NCI-H2196 treated with DMSO at 0.1 percent for 48 hours (cell line): ENCODE results near the gene HOOK2.

ENCODE experiments used
- DNase-seq: peaks from one replicate; lab custom pipeline; 2025; ENCODE audit not compliant: unreplicated experiment; lab: John Stamatoyannopoulos, UW

HOOK2 gene

DNA sequence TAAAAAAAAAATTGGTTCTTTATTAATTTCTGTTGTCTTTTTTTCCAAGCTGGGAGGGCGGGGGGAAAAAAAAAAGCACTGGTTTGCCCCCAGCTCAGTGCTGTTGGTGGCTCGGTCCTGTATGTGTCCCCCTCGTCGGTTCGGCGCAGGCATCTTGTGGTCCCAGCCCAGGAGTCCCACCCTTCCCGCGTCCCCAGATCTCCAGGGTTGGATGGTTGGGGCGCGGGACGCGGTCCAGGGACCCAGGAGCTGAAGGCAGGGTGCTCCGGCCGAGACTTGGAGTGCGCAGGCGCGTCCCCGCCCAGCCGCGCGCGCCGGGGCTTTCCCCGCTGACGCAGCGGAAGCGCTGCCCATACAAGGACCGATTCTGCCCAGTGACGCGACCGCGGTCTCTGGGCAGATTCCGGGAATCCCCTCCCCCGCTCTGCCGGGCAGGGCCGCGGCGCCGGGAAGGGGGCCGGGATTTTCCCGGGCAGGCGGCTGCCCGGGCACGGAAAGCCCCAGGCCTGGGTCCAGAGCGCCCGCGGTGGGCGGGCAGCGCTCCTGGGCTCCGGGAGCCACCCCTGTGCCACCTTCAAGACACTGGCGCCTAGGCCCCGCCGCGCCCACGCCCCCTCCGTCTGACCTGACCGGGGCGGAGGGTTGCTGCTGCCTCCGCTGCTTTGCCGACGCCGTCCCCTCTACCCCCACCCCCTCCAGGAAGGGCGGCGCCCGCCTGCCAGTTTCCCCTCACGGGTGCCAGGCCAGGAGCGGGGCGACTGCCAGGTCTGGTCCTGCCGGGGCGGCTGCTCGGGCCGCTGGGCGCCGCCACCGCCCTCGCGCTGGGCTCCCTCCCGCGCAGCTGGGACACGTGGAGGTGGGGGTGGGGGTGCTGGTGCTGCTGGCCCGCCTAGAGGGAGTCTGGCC, 18.2 kb upstream of the HOOK2 start:
- peak; percentile 91 for DNase-seq

DNA sequence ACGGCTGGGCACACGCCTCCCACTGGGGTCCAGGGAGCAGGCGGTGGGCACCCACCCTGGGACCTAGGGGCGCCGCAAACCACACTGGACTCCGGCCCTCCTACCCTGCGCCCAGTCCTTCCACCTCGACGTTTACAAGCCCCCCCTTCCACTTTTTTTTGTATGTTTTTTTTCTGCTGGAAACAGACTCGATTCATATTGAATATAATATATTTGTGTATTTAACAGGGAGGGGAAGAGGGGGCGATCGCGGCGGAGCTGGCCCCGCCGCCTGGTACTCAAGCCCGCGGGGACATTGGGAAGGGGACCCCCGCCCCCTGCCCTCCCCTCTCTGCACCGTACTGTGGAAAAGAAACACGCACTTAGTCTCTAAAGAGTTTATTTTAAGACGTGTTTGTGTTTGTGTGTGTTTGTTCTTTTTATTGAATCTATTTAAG, 17.5 kb upstream of the HOOK2 start:
- DNase-seq: no peak

DNA sequence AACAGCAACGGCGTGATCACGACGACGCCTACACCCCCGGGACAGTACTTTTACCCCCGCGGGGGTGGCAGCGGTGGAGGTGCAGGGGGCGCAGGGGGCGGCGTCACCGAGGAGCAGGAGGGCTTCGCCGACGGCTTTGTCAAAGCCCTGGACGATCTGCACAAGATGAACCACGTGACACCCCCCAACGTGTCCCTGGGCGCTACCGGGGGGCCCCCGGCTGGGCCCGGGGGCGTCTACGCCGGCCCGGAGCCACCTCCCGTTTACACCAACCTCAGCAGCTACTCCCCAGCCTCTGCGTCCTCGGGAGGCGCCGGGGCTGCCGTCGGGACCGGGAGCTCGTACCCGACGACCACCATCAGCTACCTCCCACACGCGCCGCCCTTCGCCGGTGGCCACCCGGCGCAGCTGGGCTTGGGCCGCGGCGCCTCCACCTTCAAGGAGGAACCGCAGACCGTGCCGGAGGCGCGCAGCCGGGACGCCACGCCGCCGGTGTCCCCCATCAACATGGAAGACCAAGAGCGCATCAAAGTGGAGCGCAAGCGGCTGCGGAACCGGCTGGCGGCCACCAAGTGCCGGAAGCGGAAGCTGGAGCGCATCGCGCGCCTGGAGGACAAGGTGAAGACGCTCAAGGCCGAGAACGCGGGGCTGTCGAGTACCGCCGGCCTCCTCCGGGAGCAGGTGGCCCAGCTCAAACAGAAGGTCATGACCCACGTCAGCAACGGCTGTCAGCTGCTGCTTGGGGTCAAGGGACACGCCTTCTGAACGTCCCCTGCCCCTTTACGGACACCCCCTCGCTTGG, 16.9 kb upstream of the HOOK2 start:
- peak; percentile 40 for DNase-seq

DNA sequence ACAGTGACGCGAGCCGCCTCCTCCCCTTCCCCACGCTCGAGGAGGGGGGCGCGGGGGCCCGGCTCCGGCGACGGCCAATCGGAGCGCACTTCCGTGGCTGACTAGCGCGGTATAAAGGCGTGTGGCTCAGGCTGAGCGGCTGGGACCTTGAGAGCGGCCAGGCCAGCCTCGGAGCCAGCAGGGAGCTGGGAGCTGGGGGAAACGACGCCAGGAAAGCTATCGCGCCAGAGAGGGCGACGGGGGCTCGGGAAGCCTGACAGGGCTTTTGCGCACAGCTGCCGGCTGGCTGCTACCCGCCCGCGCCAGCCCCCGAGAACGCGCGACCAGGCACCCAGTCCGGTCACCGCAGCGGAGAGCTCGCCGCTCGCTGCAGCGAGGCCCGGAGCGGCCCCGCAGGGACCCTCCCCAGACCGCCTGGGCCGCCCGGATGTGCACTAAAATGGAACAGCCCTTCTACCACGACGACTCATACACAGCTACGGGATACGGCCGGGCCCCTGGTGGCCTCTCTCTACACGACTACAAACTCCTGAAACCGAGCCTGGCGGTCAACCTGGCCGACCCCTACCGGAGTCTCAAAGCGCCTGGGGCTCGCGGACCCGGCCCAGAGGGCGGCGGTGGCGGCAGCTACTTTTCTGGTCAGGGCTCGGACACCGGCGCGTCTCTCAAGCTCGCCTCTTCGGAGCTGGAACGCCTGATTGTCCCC, 16.1 kb upstream of the HOOK2 start, which contains the start of gene JUNB:
JUNB (plus strand) TSS at position 142 of the 706 bp plus-strand sequence; CDS start at position 428, 286 bp downstream.
- DNase-seq: peak; percentile 88

DNA sequence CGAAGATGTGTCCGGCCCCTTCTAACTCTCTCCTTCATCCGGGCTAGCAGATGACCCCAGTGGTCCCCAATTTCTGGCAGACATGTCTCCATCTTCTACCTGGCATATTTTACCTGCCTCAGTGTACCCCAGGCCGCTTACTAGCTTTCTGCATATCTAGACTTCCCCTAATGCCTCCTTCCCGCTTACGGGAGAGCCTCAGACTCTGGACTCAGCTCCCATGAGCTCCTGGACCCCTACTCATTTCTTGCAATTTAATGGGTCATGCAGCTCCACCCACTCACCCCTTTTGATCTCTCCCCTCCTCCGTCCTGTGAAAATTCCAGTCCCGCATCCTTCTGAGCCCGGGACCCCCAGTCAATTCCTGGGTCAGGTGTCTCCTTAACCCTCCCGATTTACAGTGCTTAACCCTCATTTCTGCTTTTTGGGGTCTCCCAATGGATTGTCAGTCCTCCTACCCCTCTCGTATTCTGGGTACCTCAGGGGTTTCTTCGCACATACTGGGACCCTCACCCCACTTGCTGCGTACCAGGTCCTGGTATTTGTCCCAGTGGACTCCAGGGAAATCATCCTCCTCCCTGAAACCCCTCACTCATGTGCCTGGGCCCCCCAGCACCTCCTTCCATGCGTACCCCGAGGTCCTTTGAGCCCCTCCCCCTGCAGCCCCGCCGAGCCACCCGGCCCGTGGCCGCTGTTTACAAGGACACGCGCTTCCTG, 15.4 kb upstream of the HOOK2 start:
- DNase-seq: no peak

DNA sequence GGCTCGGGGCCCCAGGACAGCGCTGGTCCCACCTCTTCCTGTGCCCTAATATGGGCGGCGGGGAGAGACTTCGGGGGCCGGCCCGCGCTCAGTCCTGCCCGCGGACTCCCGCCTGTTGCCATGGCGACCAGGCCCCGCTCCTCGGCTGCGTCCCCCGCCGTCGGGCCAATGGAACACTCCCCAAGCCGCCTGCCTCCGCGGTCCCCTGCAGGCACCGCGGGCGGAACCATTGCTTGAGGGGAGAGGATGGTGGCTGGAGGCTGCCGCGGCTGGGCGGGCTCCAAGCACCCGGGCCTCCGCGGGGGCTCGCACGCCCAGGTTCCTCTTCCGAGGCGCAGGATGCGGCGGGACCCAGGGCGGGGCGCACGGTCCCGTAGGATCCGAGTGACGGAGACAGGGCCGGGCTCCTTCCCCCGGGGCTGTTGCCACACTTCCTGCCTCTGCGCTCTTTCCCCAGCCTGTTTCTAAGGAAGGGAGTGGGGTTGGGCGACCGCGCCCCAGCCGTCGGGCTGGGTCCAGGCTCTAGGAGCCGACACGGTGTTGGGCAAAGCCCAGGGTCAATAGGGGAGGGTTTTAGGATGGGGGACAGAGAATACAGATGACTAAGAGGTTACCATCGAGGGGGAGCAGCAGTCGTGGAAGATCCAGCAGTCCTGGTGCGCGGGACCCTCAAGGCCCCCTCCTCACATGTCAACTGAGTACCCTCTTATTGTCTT, 14.7 kb upstream of the HOOK2 start:
- DNase-seq: peak; percentile 94

DNA sequence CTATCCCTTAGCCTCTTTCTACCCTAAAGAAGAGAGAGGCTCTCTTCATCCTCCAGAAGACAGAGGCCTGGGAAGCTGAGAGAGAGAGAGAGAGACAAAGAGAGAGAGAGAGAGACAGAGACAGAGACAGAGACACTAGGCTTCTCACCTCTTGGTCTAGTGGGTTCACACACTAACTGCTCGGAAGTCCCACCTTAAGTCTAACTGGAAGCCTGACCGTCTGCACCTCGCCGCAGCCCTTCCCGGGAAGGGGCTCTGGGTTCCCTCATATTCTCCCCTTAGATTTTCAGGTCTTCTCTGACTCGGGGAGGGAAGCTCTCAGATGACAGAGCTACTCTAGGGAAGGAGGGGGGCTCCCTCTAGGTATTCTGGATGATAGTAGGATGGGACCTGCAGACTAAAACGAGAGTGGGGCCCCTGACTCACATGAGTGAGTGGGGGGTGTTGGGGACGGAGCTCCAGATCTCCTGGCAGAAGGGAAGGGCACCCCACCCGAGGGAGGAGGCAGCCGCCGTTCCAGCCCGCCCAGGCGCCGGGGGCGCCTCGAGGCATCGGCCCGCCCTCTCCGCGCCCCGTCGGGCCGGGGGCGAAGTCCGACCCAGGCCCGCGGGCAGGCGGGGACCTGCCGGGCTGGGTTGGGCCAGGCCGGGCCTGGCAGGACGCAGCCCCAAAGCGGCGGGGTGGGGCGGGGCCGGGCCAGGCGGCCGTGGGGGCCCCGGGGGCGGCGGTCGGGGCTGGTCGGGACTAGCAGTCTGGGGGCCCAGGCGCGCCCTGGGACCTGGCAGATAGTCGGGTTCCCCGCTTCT, 13.9 kb upstream of the HOOK2 start:
- no peak for DNase-seq

DNA sequence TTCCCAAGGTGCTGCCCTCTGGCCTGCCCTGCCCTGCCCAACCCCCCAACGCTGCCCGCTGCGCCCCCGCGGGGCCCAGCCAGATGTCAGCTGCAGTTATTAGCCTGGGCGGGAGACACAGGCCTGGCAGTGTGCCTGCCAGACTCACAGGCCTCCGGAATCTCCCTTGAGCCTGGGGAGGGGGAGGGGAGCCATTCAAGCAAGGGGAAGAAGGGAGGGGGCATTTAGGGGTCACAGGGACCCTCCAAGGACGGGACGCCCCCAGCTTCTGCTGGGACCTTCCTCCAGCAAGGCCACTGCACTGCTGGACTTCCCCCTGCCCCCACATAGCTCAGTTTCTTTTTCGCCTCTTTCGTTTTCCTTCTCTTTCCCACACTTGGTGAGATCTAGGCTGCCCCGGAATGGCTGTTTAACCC, 13.3 kb upstream of the HOOK2 start:
- DNase-seq: peak; percentile 60

DNA sequence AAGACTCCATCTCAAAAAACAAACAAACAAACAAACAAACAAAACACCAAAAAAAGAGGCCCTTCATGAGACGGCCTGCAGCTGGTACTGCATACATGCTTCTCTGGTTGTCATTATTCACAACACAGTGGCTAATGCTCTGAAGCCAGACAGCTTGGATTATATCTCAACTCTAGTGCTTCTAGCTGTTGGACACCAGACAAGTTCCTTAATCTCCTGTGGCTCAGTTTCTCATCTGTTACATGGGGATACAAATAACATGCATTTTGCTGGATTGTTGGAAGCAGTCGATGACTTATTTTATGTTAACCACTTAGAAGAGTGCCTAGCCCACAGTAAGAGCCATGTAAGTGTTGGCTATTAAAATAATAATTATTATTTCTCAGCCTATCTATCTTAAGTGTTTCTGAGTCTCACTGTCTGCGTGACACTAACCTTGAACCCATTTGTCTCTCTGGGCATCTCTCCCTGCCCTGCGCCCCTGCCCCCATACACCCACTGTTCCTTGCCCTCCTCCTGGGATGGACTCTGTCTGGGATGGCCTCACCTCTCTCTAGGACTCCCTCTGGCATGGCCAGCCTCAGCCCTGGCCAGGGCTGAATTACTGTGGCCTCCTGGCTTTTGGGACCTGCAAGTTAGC, 12.8 kb upstream of the HOOK2 start:
- no peak for DNase-seq

DNA sequence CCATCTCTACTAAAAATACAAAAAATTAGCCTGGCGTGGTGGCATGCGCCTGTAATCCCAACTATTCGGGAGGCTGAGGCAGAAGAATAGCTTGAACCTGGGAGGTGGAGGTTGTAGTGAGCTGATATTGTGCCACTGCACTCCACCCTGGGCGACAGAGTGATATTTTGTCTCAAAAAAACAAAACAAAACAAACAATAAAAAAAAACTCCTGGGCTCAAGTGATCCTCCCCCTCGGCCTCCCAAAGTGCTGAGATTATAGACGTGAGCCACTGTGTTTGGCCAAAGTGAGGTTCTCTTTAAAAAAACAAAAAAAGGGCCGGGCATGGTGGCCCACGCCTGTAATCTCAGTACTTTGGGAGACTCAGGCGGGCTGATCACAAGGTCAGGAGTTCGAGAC, 12.1 kb upstream of the HOOK2 start:
- no peak for DNase-seq

DNA sequence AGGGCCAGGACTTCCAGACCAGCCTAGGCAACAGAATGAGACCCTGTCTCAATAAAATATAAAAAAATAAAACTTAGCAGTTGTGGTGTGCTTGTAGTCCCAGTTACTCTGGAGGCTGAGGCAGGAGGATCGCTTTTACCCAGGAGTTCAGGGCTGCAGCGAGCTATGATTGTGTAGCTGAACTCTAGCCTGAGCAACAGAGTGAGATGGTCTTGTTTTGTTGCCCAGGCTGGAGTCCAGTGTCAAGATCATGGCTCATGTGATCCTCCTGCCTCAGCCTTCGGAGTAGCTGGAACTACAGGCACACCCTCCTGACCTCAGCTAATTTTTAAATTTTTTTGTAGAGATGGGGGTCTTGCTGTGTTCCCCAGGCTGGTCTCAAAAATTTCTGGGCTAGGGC, 11.6 kb upstream of the HOOK2 start:
- DNase-seq: no peak

DNA sequence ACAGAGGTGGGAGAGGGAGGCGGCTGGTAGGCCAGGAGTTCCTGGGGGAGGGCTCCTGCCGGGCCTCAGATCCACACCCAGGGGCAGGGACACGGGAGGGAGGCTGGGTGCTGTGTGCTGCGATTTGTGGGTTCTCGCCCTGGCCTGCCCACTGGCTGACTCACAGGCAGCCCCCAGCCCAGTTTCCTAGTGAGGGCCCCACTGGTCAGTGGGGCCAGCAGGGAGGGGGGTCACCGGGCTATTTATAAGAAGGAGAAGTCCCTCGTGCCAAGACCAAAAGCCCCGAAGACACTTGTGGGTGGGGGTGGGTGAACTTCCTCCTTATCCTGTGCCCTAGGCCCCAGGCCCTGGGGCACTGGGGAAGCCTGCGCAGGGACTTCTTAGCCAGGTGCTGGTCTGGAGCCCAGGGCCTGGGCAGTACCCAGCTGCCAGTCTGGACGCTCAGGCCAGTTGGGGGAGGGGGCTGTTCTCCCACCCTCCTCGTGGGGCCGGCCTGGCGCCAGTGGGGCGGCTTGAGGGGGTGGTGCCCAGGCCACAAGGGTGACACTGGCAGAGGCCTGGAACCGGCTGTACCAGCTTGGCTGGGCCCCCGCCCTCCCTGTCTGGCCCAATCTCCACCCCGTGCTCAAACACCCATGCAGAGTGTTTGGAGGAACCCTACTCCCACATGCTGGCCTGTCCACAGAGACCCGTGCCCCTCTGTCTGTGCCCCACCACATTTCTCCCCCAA, 11.0 kb upstream of the HOOK2 start:
- DNase-seq: no peak

DNA sequence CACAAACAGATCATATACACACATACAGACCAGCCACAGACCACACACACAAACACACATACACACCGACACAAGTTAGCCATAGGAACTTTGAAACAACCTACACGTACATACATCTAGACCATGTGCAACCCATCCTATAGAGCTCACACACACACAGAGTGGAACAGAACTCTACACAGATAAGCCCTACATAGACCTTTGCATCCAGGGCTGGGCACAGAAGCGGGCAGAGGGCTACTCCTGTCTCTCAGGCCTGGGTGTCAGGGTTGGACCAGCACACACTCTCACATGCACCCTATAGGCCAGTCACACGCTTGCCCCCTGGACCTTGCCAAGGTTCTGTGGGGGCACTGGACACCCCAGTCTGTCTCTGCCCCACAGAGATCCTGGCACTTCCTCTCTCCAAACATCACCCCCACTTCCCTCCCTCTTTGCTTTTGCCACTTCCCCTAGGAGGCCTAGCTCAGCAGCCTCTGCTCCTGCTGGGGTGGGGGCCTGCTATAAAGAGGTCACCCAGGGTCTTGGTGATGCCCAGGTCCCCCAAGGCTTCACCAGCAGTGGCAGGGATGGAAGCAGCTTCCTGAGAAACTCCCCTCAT, 10.2 kb upstream of the HOOK2 start:
- DNase-seq: no peak

DNA sequence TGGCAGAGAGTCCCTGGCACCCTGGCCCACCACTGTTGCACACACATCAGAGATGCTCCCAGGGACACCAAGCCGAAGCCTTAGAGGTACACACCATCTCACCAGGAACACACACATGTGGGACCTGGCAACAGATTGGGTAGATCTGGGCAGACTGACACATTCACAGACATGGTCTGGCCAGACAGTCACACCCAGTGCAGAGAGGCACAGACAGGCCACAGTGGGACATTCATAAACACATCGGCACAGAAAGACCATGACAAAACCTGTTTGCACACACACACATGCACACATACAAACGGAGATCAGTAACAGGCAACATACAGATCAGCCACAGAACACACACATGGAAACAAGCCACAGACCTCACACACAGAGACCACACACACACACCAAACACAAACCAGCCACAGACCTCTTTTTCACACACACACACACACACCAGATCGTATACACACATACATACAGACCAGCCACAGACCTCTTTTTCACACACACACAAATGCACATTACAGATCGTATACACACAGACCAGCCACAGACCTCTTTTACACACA, 9.6 kb upstream of the HOOK2 start:
- DNase-seq: no peak

DNA sequence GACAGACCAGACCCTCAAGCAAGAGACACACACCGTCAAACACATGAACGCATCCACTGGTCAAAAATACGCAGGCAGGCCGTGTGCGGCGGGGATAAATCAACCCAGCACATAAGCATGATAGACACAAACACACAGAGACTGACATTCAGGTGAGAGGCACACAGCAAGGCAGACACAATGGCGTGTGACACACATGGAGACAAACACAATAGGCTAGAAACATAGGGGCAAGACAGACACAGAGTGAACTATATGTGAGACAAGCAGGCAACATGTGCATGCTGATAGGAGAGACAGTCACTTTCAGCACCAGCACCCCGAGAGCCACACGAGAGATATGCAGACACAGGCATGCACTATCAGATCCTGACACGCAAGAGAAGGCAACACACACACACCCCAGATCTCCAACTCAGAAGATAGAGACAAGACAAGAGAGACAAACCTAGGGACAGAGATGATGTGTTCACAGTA, 9.1 kb upstream of the HOOK2 start:
- DNase-seq: no peak

DNA sequence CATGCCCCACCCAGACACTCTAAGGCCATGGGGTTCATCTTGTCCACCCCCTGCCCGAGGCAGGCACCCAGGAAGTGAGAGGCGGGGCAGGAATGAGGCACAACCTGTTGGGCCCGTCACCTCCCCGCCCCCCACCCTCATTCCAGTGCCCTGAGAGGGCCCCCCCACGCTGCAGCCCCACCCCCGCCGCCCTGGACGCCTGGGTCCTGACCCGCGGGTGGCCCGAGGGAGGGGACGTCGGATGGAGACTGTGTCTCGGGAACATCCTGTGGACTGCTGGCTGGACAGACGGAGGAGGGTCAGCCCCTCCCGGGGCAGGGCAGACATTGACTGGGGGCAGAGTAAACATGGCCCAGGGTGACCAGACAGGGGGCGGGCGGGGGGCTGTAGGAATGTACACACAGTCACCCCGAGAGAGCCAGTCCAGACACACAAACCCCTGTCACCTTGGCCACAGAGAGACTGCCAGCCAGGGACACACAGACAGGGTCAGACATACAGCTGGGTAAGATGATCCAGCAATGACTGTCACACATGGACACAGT, 8.6 kb upstream of the HOOK2 start:
- DNase-seq: no peak

DNA sequence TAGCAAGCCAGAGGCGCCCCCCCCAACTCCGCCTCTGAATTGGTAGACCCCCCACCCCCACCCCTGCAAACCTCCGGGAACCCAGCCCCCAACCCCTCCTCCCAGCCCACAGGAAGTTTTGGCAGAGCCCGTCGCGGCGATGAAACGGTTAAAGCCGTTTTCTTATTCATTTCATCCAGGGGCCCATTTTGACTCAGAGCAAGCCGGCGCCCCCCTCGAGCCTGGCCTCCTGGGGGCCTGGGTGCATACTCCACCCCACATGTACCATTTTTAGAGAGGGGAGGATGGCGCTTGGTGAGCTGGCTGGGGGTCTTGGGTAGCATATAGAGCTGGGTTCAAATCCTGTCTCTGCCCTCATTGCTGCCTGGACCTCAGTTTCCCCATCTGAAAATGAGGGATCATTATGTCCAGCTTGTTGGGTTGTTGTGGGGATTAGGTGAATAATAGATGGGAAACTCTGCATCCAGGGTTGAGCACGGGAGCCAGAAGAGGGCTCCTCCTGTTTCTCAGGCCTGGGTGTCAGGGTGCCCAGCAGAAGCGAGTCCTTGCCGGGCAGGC, 8.0 kb upstream of the HOOK2 start:
- DNase-seq: no peak
